HepG2 (cell line): ENCODE results near the gene ATG4D. TPM values are rescaled to one million over a fixed set of nuclear protein-coding genes. Genes with fewer than 3 reads are reported as not detected.

Source experiments
- BORCS8-MEF2B ChIP-seq: sonication (generic); formaldehyde crosslinking; IDR thresholded peaks from 2 replicates; pipeline ENCODE4 v1.8.0; 2022; ENCODE audit warnings: mild to moderate bottlenecking, missing genetic modification reagents
- DRAP1 ChIP-seq: IDR thresholded peaks from 2 replicates; pipeline ENCODE4 v1.6.1; 2016; ENCODE audit warnings: missing genetic modification reagents, missing compliant biosample characterization
- E2F2 ChIP-seq: sonication (generic); formaldehyde crosslinking; IDR thresholded peaks from 2 replicates; pipeline ENCODE4 v1.4.0; 2020; ENCODE audit warnings: missing genetic modification reagents, borderline replicate concordance
- GMEB2 ChIP-seq: IDR thresholded peaks from 2 replicates; pipeline ENCODE4 v1.6.1; 2016; ENCODE audit warnings: missing biosample characterization, missing genetic modification reagents, low read depth
- GPBP1L1 ChIP-seq: sonication (generic); formaldehyde crosslinking; IDR thresholded peaks from 2 replicates; pipeline ENCODE4 v1.5.0; 2020; ENCODE audit warnings: mild to moderate bottlenecking, missing genetic modification reagents
- MLLT10 ChIP-seq: sonication (generic); formaldehyde crosslinking; IDR thresholded peaks from 2 replicates; pipeline ENCODE4 v1.4.0; 2020; ENCODE audit warnings: missing genetic modification reagents
- NFE2 ChIP-seq: sonication (generic); formaldehyde crosslinking; IDR thresholded peaks from 2 replicates; pipeline ENCODE4 v1.4.0; 2020; ENCODE audit warnings: missing genetic modification reagents
- RBM22 ChIP-seq: fragments of 200-400 bp; formaldehyde crosslinking; optimal IDR thresholded peaks from 2 replicates; pipeline ENCODE3; 2017; ENCODE audit warnings: mild to moderate bottlenecking, low read length, moderate library complexity
- SAP130 ChIP-seq: IDR thresholded peaks from 2 replicates; pipeline ENCODE4 v1.6.1; 2016; ENCODE audit warnings: low read depth
- ZNF292 ChIP-seq: sonication (generic); formaldehyde crosslinking; IDR thresholded peaks from 2 replicates; pipeline ENCODE4 v1.8.1; 2022; ENCODE audit warnings: mild to moderate bottlenecking, low read depth, missing genetic modification reagents, borderline replicate concordance
- ZNF407 ChIP-seq: sonication (generic); formaldehyde crosslinking; IDR thresholded peaks from one replicate; pipeline ENCODE4 v1.5.1; 2020; ENCODE audit warnings: mild to moderate bottlenecking, missing genetic modification reagents; ENCODE audit errors: not compliant biosample characterization
- ZNF546 ChIP-seq: sonication (generic); formaldehyde crosslinking; conservative IDR thresholded peaks from 2 replicates; pipeline ENCODE4 v1.8.1; 2023; ENCODE audit warnings: mild to moderate bottlenecking, missing genetic modification reagents
- ZNF562 ChIP-seq: sonication (generic); formaldehyde crosslinking; IDR thresholded peaks from 2 replicates; pipeline ENCODE4 v1.8.0; 2022; ENCODE audit warnings: missing genetic modification reagents, borderline replicate concordance
- ZNF782 ChIP-seq: sonication (generic); formaldehyde crosslinking; IDR thresholded peaks from 2 replicates; pipeline ENCODE4 v1.4.0; 2020; ENCODE audit warnings: missing genetic modification reagents, mild to moderate bottlenecking, borderline replicate concordance
- polyA plus RNA-seq, 8 experiments: library from polyadenylated mRNA; depleted of rRNA in 3 of 8; stranded (reverse) in 7 of 8; unstranded in 1 of 8; fragments of >200 nt; fragmentation: Illumina TruSeq in 4 of 8; extraction: Trizol in 4 of 8; gene quantifications; 2 replicates each; pipeline versions ENCODE4 v1.2.1 to v1.2.3, GENCODE V29; 2011 to 2016; ENCODE audit warnings: low read depth in 4 of 8, missing spikeins in 1 of 8, mixed read lengths in 1 of 8; ENCODE audit not compliant: insufficient read depth in 1 of 8
- total RNA-seq, 5 experiments: library from RNA; depleted of rRNA; stranded (reverse); fragments of >200 nt; fragmentation: Illumina TruSeq; extraction: Trizol; gene quantifications; 2 replicates each; pipeline ENCODE4 v1.2.3, GENCODE V29; 2016; ENCODE audit warnings: low read depth in 1 of 5

ATG4D gene
- total and polyA plus RNA-seq, 2 of the 13 experiments (the other 11 are each of a cell fraction or from before 2014, with no cell fraction given) = 17.8 to 19.0 TPM

- TF ChIP-seq ZNF782 (CRISPR knock-in tag) = no peak
- TF ChIP-seq ZNF546 (CRISPR knock-in tag) = no peak
- TF ChIP-seq E2F2 (CRISPR knock-in tag) = no peak
- TF ChIP-seq ZNF292 (CRISPR knock-in tag) = no peak
- no peak for TF ChIP-seq ZNF407 (CRISPR knock-in tag)
- TF ChIP-seq NFE2 (CRISPR knock-in tag) = no peak
- 0 out of 2 replicates have a peak, but pooled peaks have one; percentile 46 for TF ChIP-seq DRAP1 (CRISPR knock-in tag)
- TF ChIP-seq GPBP1L1 (CRISPR knock-in tag) = no peak
- no peak for TF ChIP-seq ZNF562 (CRISPR knock-in tag)
- TF ChIP-seq GMEB2 = no peak
- 0 out of 2 replicates have a peak, but pooled peaks have one; percentile 51 for TF ChIP-seq BORCS8-MEF2B (CRISPR knock-in tag)
- TF ChIP-seq MLLT10 (CRISPR knock-in tag) = no peak
- TF ChIP-seq RBM22 = no peak
- TF ChIP-seq SAP130 (CRISPR knock-in tag) = peak; percentile 63
Measured at GRCh38 chr19:10580979-10581631, 37.4 kb downstream of the ATG4D start (continued).
